Osteoblast (primary cell): ENCODE measurements around the gene TM4SF18. TPM values are rescaled to one million over a fixed set of nuclear protein-coding genes. Genes with fewer than 3 reads are reported as not detected.

Experiments used
- DNase-seq: peaks from one replicate; pipeline ENCODE4 v3.0.0; 2011; ENCODE audit warnings: low spot score, mixed read lengths; ENCODE audit not compliant: insufficient read length; ENCODE audit errors: missing footprints
- H2AFZ ChIP-seq: 2 replicates; pipeline ENCODE4 v1.6.0; 2011; ENCODE audit warnings: mild to moderate bottlenecking, low read length
- H3K27ac ChIP-seq: 2 replicates; pipeline ENCODE4 v1.5.1; 2011; ENCODE audit warnings: mild to moderate bottlenecking, low read depth, low read length, moderate library complexity
- H3K27me3 ChIP-seq: 2 replicates; pipeline ENCODE4 v1.6.0; 2012; ENCODE audit warnings: mild to moderate bottlenecking, control low read depth, inconsistent platforms, low read length, moderate library complexity; ENCODE audit not compliant: insufficient read depth
- H3K36me3 ChIP-seq: 2 replicates; pipeline ENCODE4 v1.5.1; 2011; ENCODE audit warnings: mild to moderate bottlenecking, low read length, control low read depth, moderate library complexity; ENCODE audit not compliant: insufficient read depth
- H3K4me1 ChIP-seq: 2 replicates; pipeline ENCODE4 v1.5.1; 2011; ENCODE audit warnings: mild to moderate bottlenecking, low read length, control low read depth, moderate library complexity; ENCODE audit not compliant: insufficient read depth
- H3K4me2 ChIP-seq: 2 replicates; pipeline ENCODE4 v1.6.0; 2011; ENCODE audit warnings: mild to moderate bottlenecking, low read length; ENCODE audit not compliant: insufficient read depth
- H3K4me3 ChIP-seq: fragments of 200-600 bp; sonication (generic); 3 replicates; pipeline ENCODE4 v1.5.1; 2012; ENCODE audit warnings: mild to moderate bottlenecking, low read length, inconsistent platforms; ENCODE audit not compliant: insufficient read depth
- H3K79me2 ChIP-seq: 2 replicates; pipeline ENCODE4 v1.6.0; 2012; ENCODE audit warnings: mild to moderate bottlenecking, low read length, control low read depth, inconsistent platforms; ENCODE audit not compliant: insufficient read depth
- H3K9me3 ChIP-seq: 2 replicates; pipeline ENCODE4 v1.5.1; 2011; ENCODE audit warnings: low read depth, low read length, control low read depth
- H4K20me1 ChIP-seq: 2 replicates; pipeline ENCODE4 v1.6.0; 2012; ENCODE audit warnings: mild to moderate bottlenecking, low read length, control low read depth; ENCODE audit not compliant: insufficient read depth
- total RNA-seq: library from RNA; depleted of rRNA; stranded (reverse); fragments of >200 nt; gene quantifications from 2 replicates; pipeline ENCODE4 v1.2.3, GENCODE V29; 2012
- TF ChIP-seq, protein P1 (sequence below): IDR thresholded peaks from 2 replicates; pipeline ENCODE4 v1.5.1; 2011; ENCODE audit warnings: mild to moderate bottlenecking, low read depth, low read length, moderate library complexity; ENCODE audit errors: extremely low read depth

TM4SF18 gene
- total RNA-seq, 1 donor = not detected

DNA sequence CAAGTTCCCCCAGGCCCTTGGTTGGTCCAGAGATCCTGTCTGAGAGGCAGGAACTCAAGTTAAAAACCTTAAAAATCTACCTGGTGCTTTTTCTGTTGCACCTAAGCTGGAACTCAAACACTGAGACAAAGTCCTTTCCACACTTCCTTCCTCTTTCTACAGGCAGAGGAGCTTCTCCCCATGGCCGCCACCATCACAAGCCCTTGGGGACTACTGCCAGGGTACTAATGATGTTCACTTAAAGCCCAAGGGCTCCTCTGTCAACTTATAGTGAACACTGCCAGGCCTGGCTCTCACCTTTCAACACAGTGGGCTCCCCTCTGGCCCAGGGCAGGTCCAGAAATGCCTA is 26.0 kb downstream of the TM4SF18 start:
- Histone ChIP-seq H3K4me1 (peaks cover 3% of the 10 kb centered on the region), H4K20me1 (no peaks in the 10 kb centered on the region), H2AFZ (no peak overlapping the region), H3K9me3 (no peaks in the 10 kb centered on the region), H3K79me2 (no peaks in the 10 kb centered on the region), H3K27ac (no peak overlapping the region), H3K36me3 (no peaks in the 10 kb centered on the region), H3K27me3 (no peaks in the 10 kb centered on the region), H3K4me3 (no peak overlapping the region), H3K4me2 (no peak overlapping the region)
- TF ChIP-seq, protein P1, sequence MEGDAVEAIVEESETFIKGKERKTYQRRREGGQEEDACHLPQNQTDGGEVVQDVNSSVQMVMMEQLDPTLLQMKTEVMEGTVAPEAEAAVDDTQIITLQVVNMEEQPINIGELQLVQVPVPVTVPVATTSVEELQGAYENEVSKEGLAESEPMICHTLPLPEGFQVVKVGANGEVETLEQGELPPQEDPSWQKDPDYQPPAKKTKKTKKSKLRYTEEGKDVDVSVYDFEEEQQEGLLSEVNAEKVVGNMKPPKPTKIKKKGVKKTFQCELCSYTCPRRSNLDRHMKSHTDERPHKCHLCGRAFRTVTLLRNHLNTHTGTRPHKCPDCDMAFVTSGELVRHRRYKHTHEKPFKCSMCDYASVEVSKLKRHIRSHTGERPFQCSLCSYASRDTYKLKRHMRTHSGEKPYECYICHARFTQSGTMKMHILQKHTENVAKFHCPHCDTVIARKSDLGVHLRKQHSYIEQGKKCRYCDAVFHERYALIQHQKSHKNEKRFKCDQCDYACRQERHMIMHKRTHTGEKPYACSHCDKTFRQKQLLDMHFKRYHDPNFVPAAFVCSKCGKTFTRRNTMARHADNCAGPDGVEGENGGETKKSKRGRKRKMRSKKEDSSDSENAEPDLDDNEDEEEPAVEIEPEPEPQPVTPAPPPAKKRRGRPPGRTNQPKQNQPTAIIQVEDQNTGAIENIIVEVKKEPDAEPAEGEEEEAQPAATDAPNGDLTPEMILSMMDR = no peak
- no peak for DNase-seq

DNA sequence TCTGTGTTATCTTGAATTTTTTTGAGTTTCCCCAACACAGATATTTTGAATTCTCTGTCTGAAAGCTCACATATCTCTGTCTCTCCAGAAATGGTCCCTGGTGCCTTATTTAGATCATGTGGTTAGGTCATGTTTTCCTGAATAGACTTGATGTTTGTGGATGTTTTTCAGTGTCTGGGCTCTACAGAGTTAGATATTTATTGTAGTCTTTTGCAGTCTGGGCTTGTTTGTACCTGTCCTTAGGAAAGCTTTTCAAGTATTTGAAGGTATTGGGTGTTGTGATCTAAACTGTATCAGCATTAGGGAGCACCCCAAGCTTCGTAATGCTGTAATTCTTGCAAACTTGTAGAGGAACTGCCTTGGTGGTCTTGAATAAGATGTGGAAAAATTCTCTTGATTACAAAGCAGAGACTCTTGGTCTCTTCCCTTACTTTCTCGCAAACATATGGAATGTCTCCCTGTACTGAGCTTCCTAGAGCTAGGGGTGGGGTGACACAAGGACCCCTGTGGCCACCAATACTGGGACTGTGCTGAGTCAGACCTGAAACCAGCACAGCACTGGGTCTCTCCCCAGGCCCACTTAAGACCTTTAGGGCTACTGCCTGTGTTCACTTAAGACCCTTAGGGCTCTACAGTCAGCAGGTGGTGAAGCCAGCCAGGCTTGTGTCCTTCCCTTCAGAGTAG is 26.5 kb downstream of the TM4SF18 start:
- Histone ChIP-seq H3K4me2 (no peak overlapping the region), H3K79me2 (no peaks in the 10 kb centered on the region), H3K27me3 (no peaks in the 10 kb centered on the region), H3K4me3 (no peak overlapping the region), H4K20me1 (no peaks in the 10 kb centered on the region), H3K9me3 (no peaks in the 10 kb centered on the region), H2AFZ (no peak overlapping the region), H3K4me1 (peaks cover 3% of the 10 kb centered on the region), H3K36me3 (no peaks in the 10 kb centered on the region), H3K27ac (no peak overlapping the region)
- TF ChIP-seq, protein P1 = no peak
- DNase-seq = no peak

DNA sequence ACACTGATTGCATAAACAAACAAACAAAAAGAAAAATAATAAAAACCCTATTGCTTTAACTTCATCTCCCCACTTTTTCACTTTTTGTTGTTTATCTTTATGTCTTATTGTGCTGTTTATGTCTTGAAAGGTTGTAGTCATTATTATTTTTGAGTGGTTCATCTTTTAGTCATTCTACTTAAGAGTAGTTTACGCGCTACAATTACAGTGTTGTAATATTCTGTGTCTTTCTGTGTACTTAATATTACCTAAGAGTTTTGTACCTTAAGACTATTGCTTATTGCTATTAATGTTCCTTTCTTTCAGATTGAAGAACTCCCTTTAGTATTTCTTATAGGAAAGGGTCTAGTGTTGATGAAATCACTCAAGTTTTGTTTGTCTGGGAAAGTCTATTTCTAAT is 28.1 kb downstream of the TM4SF18 start:
- Histone ChIP-seq H3K27ac (no peak overlapping the region), H3K79me2 (no peaks in the 10 kb centered on the region), H3K4me2 (no peak overlapping the region), H3K27me3 (no peaks in the 10 kb centered on the region), H3K4me3 (no peak overlapping the region), H2AFZ (no peak overlapping the region), H3K4me1 (peaks cover 5% of the 10 kb centered on the region), H3K9me3 (no peaks in the 10 kb centered on the region), H4K20me1 (no peaks in the 10 kb centered on the region), H3K36me3 (no peaks in the 10 kb centered on the region)
- TF ChIP-seq, protein P1 = no peak
- DNase-seq = no peak

DNA sequence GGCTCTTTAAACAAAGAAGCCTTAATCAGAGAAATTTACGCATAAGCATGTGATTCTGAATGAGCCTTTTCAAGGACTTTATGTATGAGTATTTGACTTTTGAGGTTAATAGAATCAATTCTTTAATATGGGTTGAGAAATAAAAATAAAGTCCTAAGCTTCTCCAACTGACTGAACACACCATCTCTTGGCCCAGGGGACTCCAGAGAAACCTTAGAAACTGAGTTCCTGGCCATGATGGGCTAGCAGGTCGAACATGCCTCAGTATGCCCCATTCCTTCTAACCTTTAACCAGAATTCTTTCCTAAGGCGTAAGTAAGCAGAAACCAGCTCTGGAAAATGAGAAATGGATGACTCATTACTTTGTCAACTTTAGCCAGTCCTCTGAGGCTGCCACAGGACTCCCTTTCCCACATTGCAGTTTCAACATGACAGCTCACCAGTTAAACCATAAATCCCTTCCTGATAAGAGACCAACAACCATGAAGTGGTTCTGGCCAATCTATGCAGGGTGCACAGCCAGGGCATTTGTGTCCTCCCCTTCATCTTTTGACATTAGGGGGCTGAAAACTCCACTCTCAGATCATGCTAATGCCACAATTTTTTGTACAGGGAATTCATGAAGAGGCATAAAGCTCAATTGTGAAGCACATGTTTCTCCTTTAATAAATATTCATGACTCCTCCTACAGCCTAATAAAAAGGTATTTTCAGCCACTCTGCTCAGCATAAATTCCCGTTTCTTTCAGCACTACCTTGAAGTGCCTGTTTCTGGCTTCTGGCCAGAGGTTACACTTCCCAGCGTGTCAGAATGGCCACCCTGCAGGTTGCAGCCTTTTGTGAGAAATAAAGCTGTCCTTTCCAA is 33.3 kb downstream of the TM4SF18 start:
- H3K36me3 ChIP-seq = no peaks in the 10 kb centered on the region
- TF ChIP-seq, protein P1 = no peak
- H3K79me2 ChIP-seq = no peaks in the 10 kb centered on the region
- H2AFZ ChIP-seq = peak overlapping the region; percentile 42
- H3K4me1 ChIP-seq = peaks cover 40% of the 10 kb centered on the region
- H4K20me1 ChIP-seq = no peaks in the 10 kb centered on the region
- peak overlapping the region; percentile 90 for H3K27ac ChIP-seq
- no peak for DNase-seq
- H3K9me3 ChIP-seq = no peaks in the 10 kb centered on the region
- H3K4me3 ChIP-seq = no peak overlapping the region
- peak overlapping the region; percentile 63 for H3K4me2 ChIP-seq
- no peaks in the 10 kb centered on the region for H3K27me3 ChIP-seq
